Stimulated activated CD8-positive, alpha-beta memory T cell treated with anti-CD3 and anti-CD28 coated beads, Interleukin-4, amount 100 ng/mL, for 24 hours (primary cell): ENCODE data around the gene APH1B.

Experiments used
- DNase-seq: peaks from one replicate; pipeline ENCODE4 v3.0.0-alpha.2; 2020; ENCODE audit warnings: low read depth

Gene APH1B

GRCh38 chr15:63353261-63353660 lies 75.9 kb downstream of the APH1B start:
- DNase-seq: no peak

- no peak for DNase-seq
These were observed 76.5 kb downstream of the APH1B start for GRCh38 chr15:63353887-63354286.

- no peak for DNase-seq
These were observed 77.6 kb downstream of the APH1B start for GRCh38 chr15:63354821-63355650.

DNA sequence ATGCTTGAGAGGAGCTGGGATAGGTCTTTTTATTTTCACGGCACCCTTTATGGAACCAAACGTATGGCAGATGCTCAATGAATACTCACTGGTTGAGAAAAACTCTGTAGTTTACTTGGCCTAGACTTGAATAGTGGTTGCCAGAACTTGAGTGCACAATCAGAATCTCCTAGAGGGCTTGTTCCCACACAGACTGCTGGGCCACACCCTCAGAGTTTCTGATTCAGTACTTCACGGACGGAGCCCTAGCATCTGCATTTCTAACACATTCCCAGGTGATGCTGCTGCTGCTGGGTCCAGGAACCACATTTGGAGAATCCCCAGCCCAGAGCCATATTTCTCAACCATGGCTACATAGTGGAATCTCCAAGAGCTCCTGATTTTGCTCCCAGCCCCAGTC lies 79.7 kb downstream of the APH1B start:
- no peak for DNase-seq

DNA sequence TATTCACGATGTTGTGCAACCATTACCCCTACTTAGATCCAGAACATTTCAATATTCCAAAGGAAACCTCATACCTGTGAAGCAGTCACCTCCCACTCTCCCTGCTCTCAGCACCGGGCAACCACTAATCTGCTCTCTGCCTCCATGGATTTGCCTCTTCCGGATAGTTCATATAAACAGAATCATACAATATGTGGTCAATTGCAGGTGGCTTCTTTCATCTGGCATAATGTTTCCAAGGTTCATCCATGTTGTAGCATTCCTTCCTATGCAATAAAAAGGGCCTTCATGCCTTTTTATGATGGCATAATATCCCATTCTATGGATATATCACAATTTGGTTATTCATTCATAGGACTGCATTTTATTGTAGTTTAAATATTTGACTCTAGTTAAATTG lies 80.3 kb downstream of the APH1B start:
- no peak for DNase-seq

DNA sequence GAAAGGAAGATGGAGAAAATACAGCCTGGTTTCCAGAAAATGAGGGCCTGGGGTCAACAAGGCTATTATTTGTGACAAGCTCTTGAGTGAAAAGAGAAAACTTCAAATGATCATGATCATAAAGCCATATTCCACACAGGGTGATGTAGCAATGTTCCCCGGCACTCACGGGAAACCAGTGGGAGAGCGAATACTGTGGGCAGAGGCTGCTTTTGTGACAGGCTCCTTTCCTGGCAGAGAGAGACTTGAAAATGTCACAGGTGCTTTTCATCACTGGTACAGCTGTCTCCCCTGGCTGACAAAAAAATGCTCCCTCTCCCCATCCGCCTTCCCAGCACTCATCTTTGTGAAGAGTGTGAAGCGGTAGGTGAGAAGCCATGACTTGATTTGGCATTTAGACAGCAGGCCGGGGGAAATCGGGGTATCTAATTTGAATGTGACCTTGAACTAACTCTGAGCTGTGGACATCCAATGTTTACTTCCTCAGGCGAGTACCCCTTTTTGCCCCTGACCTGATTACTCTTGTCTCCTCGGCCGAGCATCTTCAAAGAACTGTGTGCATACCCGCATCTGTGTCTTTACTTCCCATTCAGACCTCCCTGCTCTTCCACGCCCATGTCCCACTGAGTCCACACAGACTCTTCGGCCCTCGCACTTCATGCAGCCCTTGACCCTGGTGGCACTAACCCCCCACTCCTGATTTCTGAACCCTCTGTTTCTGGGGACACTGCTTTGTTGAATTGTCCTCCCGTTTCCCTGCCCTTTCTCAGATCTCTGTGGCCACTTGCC lies 81.0 kb downstream of the APH1B start:
- no peak for DNase-seq
